HepG2 (cell line): ENCODE results near the gene NHSL1. TPM values are rescaled to one million over a fixed set of nuclear protein-coding genes. Genes with fewer than 3 reads are reported as not detected.

Experiments used
- ATAC-seq: fragments of 200-7000 bp; cut with Tn5 transposase; 3 replicates; pipeline ENCODE4 v1.9.1; 2020; ENCODE audit warnings: mild to moderate bottlenecking, moderate library complexity
- BruUV-seq: library from RNA; stranded (reverse); fragments of 400-500 nt; replicated peaks from 2 replicates; lab custom pipeline; 2021; lab: Mats Ljungman, UMichigan
- CTCF ChIA-PET: fragments of 300-600 bp; formaldehyde crosslinking; extraction: SDS; loops from one replicate; lab custom pipeline; 2021; ENCODE audit warnings: low total read pairs, inconsistent platforms, low intra/inter-chr PET ratio; lab: Yijun Ruan, JAX
- POLR2A ChIA-PET: fragments of 350-600 bp; sonication (Branson Sonifier 250); formaldehyde crosslinking; loops from one replicate; lab custom pipeline; 2020; ENCODE audit warnings: antibody characterized with exemption, inconsistent platforms; lab: Yijun Ruan, JAX
- DNase-seq: peaks from one replicate; pipeline ENCODE4 v3.0.0-alpha.2; 2015; ENCODE audit warnings: low spot score
- FAIRE-seq: peaks from 3 replicates; lab custom pipeline; 2011; peaks lifted over from hg19 to GRCh38; lab: Jason Lieb, UNC
- H2AFZ ChIP-seq: one replicate; pipeline ENCODE4 v1.6.1; 2011; ENCODE audit warnings: low read length, inconsistent platforms
- H3K27ac ChIP-seq: fragments of 300-600 bp; 3 replicates; pipeline ENCODE4 v1.8.0; 2011; ENCODE audit warnings: mixed run types, mild to moderate bottlenecking, mixed read lengths, low read length, inconsistent platforms; ENCODE audit not compliant: insufficient read depth; ENCODE audit errors: extremely low read length
- H3K27me3 ChIP-seq, 2 experiments: fragments of 200-600 bp in 1 of 2; 2 replicates in 1 of 2; 3 replicates in 1 of 2; pipeline versions ENCODE4 v1.6.0 to v1.8.0; 2011; ENCODE audit warnings: low read length in 2 of 2, mild to moderate bottlenecking in 2 of 2, moderate library complexity in 2 of 2, inconsistent platforms in 1 of 2; ENCODE audit not compliant: insufficient read depth in 2 of 2, control insufficient read depth in 1 of 2
- H3K36me3 ChIP-seq, 2 experiments: fragments of 200-600 bp in 1 of 2; replicated peaks in 1 of 2; 2 replicates in 1 of 2; 3 replicates in 1 of 2; pipeline versions ENCODE4 v1.5.1 to v1.8.0; 2011; ENCODE audit warnings: low read length in 2 of 2, inconsistent platforms in 1 of 2; ENCODE audit not compliant: insufficient read depth in 2 of 2, control insufficient read depth in 1 of 2
- H3K4me1 ChIP-seq: 2 replicates; pipeline ENCODE4 v1.5.1; 2012; ENCODE audit warnings: low read length, inconsistent platforms; ENCODE audit not compliant: insufficient read depth
- H3K4me2 ChIP-seq: 2 replicates; pipeline ENCODE4 v1.6.0; 2011; ENCODE audit warnings: low read depth, low read length, inconsistent platforms
- H3K4me3 ChIP-seq, 3 experiments: fragments of 200-600 bp in 1 of 3; sonication (generic), shearing (Covaris generic) in 1 of 3; replicated peaks in 1 of 3; 2 replicates each; pipeline ENCODE4 v1.5.1; 2011 to 2016; ENCODE audit warnings: low read length in 3 of 3, inconsistent platforms in 2 of 3, low read depth in 2 of 3, mild to moderate bottlenecking in 2 of 3, control low read depth in 1 of 3, mixed read lengths in 1 of 3; ENCODE audit not compliant: insufficient read depth in 1 of 3
- H3K79me2 ChIP-seq: one replicate; pipeline ENCODE4 v1.6.1; 2011; ENCODE audit warnings: low read length, inconsistent platforms; ENCODE audit not compliant: insufficient read depth
- H3K9ac ChIP-seq: 2 replicates; pipeline ENCODE4 v1.6.0; 2011; ENCODE audit warnings: mild to moderate bottlenecking, low read depth, low read length, inconsistent platforms; ENCODE audit not compliant: insufficient read depth
- H3K9me3 ChIP-seq: 2 replicates; pipeline ENCODE4 v1.5.1; 2012; ENCODE audit warnings: mild to moderate bottlenecking, low read length
- H4K20me1 ChIP-seq: 2 replicates; pipeline ENCODE4 v1.6.0; 2011; ENCODE audit warnings: inconsistent platforms, mild to moderate bottlenecking, low read length, moderate library complexity; ENCODE audit not compliant: insufficient read depth
- KLF13 ChIP-seq: sonication (generic); formaldehyde crosslinking; IDR thresholded peaks from 2 replicates; pipeline ENCODE4 v1.4.0; 2020; ENCODE audit warnings: mild to moderate bottlenecking, missing genetic modification reagents
- TAF1 ChIP-seq: sonication (generic); formaldehyde crosslinking; IDR thresholded peaks from 2 replicates; pipeline ENCODE4 v1.4.0; 2020; ENCODE audit warnings: missing genetic modification reagents
- TARDBP ChIP-seq: sonication (generic); formaldehyde crosslinking; IDR thresholded peaks from 2 replicates; pipeline ENCODE4 v1.8.0; 2022; ENCODE audit warnings: mild to moderate bottlenecking, missing genetic modification reagents
- TOE1 ChIP-seq: sonication (generic); formaldehyde crosslinking; IDR thresholded peaks from 2 replicates; pipeline ENCODE4 v1.4.0; 2020; ENCODE audit warnings: mild to moderate bottlenecking, missing genetic modification reagents
- ZFAT ChIP-seq: sonication (generic); formaldehyde crosslinking; conservative IDR thresholded peaks from 2 replicates; pipeline ENCODE4 v1.8.1; 2023; ENCODE audit warnings: missing genetic modification reagents, inconsistent platforms
- ZNF350 ChIP-seq: sonication (generic); formaldehyde crosslinking; IDR thresholded peaks from 2 replicates; pipeline ENCODE4 v1.4.0; 2020; ENCODE audit warnings: mild to moderate bottlenecking, low read depth, missing genetic modification reagents, borderline replicate concordance
- ZNF577 ChIP-seq: sonication (generic); formaldehyde crosslinking; IDR thresholded peaks from 2 replicates; pipeline ENCODE4 v1.4.0; 2020; ENCODE audit warnings: mild to moderate bottlenecking, low read depth, missing genetic modification reagents, borderline replicate concordance
- ZNF839 ChIP-seq: sonication (generic); formaldehyde crosslinking; IDR thresholded peaks from 2 replicates; pipeline ENCODE4 v1.4.0; 2020; ENCODE audit warnings: missing genetic modification reagents, mild to moderate bottlenecking, borderline replicate concordance
- WGBS: methylation state at CpG from one replicate; pipeline ENCODE4 v1.1.6; 2017; ENCODE audit warnings: low lambda C conversion rate; 5-methylcytosine and 5-hydroxymethylcytosine counted together
- in situ Hi-C: cut with HindIII; loops from 2 replicates; pipeline ENCODE4 v1.10.0; 2017; ENCODE audit warnings: low pct_unique_long_range_greater_than_20kb; ENCODE audit not compliant: extremely low pct_ligation_motif_present
- intact Hi-C: fragments of 100-400 bp; cut with micrococcal nuclease; formaldehyde crosslinking; loops from one replicate; pipeline ENCODE4 v1.10.0; 2022; ENCODE audit not compliant: unreplicated experiment
- polyA plus RNA-seq, 8 experiments: library from polyadenylated mRNA; depleted of rRNA in 3 of 8; stranded (reverse) in 7 of 8; unstranded in 1 of 8; fragments of >200 nt; fragmentation: Illumina TruSeq in 4 of 8; extraction: Trizol in 4 of 8; gene quantifications; 2 replicates each; pipeline versions ENCODE4 v1.2.1 to v1.2.3, GENCODE V29; 2011 to 2016; ENCODE audit warnings: low read depth in 4 of 8, missing spikeins in 1 of 8, mixed read lengths in 1 of 8; ENCODE audit not compliant: insufficient read depth in 1 of 8
- total RNA-seq, 5 experiments: library from RNA; depleted of rRNA; stranded (reverse); fragments of >200 nt; fragmentation: Illumina TruSeq; extraction: Trizol; gene quantifications; 2 replicates each; pipeline ENCODE4 v1.2.3, GENCODE V29; 2016; ENCODE audit warnings: low read depth in 1 of 5
- TF ChIP-seq, protein P1 (sequence below): sonication (generic); formaldehyde crosslinking; conservative IDR thresholded peaks from 2 replicates; pipeline ENCODE4 v1.4.0; 2020; ENCODE audit warnings: missing genetic modification reagents
- TF ChIP-seq, protein P2 (sequence below): sonication (generic); formaldehyde crosslinking; IDR thresholded peaks from 2 replicates; pipeline ENCODE4 v1.4.0; 2020; ENCODE audit warnings: missing genetic modification reagents
- TF ChIP-seq, protein P3 (sequence below), 2 experiments: sonication (generic) in 1 of 2; formaldehyde crosslinking in 1 of 2; IDR thresholded peaks; 2 replicates each; pipeline versions ENCODE4 v1.4.0 to v1.6.1; 2018 to 2020; ENCODE audit warnings: missing genetic modification reagents in 2 of 2, borderline replicate concordance in 1 of 2, low read depth in 1 of 2, mild to moderate bottlenecking in 1 of 2, missing biosample characterization in 1 of 2
- TF ChIP-seq, protein P4 (sequence below): sonication (generic); formaldehyde crosslinking; IDR thresholded peaks from 2 replicates; pipeline ENCODE4 v1.5.1; 2020; ENCODE audit warnings: mild to moderate bottlenecking, missing genetic modification reagents, moderate library complexity

NHSL1 gene
- total and polyA plus RNA-seq, 2 of the 13 experiments (the other 11 are each of a cell fraction or from before 2014, with no cell fraction given): 24.9 to 53.6 TPM

DNA sequence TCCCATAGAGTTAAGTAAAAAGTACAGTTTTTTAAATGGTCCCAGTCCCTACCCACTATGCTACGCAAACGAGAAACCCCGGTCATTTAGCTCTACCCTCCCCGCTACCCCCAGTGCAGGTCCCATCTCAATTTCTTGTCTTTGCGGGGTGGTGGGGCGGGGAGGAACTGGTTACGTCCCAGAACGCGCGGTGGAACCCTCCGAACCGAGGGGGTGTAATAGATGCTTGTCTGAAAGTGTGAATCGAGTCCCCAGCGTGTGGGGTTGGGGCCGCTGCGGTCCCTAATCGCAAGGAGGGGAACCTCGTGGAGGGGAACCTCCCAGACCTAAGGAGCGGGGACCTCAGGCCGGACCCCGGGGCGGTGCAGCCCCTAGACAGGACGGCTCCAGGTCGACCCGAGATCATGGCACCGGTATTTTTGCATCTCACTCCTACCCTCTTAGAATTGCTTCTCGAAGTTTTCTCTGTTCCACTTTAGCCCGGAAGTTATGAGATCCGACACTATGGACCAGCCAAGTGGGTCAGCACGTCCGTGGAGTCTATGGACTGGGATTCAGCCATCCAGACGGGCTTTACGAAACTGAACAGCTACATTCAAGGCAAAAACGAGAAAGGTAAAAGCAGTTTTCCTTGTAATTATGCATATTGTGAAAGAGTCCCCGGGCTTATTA is 94.5 kb downstream of the NHSL1 start:
- 3% methylated on average over 35 of the region's 35 CpGs for WGBS
- POLR2A ChIA-PET: interaction anchor here (0.6 to 1.9 kb wide), 7 partner anchors 10 to 318 kb away, joined by 3 to 6 read pairs (median 3); no protein-coding TSS in a partner anchor
- in situ Hi-C loops (loop anchor here (10.0 kb wide), 1 partner anchor 290 kb away; no protein-coding TSS in a partner anchor), intact Hi-C loops (loop anchor here (2.0 to 5.0 kb wide), 2 partner anchors 118 to 298 kb away; partner anchors contain the start of gene PERP)
- ATAC-seq (peak; percentile 11), DNase-seq (no peak), FAIRE-seq (no peak)
- CTCF ChIA-PET: interaction anchor here (1.2 to 2.2 kb wide), 4 partner anchors 104 to 296 kb away, joined by 4 to 10 read pairs (median 6); no protein-coding TSS in a partner anchor
- Histone ChIP-seq H3K36me3 (peaks cover 15 to 39% of the 10 kb centered on the region in 2 experiments), H4K20me1 (no peaks in the 10 kb centered on the region), H3K9ac (peak overlapping the region; percentile 84), H2AFZ (peak overlapping the region; percentile 13), H3K27me3 (no peaks in the 10 kb centered on the region; a peak in 2 of 5 replicates), H3K79me2 (peaks cover 8% of the 10 kb centered on the region), H3K9me3 (no peaks in the 10 kb centered on the region), H3K4me3 (peak overlapping the region; percentile 73 to 89 (median 84)), H3K4me1 (peaks cover 21% of the 10 kb centered on the region), H3K27ac (peak overlapping the region; percentile 55), H3K4me2 (peak overlapping the region; percentile 91)
- TSS peak; percentile 55 for BruUV-seq
- TF ChIP-seq, protein P1, sequence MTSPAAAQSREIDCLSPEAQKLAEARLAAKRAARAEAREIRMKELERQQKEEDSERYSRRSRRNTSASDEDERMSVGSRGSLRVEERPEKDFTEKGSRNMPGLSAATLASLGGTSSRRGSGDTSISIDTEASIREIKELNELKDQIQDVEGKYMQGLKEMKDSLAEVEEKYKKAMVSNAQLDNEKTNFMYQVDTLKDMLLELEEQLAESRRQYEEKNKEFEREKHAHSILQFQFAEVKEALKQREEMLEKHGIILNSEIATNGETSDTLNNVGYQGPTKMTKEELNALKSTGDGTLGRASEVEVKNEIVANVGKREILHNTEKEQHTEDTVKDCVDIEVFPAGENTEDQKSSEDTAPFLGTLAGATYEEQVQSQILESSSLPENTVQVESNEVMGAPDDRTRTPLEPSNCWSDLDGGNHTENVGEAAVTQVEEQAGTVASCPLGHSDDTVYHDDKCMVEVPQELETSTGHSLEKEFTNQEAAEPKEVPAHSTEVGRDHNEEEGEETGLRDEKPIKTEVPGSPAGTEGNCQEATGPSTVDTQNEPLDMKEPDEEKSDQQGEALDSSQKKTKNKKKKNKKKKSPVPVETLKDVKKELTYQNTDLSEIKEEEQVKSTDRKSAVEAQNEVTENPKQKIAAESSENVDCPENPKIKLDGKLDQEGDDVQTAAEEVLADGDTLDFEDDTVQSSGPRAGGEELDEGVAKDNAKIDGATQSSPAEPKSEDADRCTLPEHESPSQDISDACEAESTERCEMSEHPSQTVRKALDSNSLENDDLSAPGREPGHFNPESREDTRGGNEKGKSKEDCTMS: no peak
- TF ChIP-seq TOE1: no peak
- TF ChIP-seq ZFAT: no peak
- TF ChIP-seq ZNF577 (CRISPR knock-in tag): peak; percentile 19; the same call in 1 of the 2 replicates
- TF ChIP-seq ZNF350 (CRISPR knock-in tag): peak; percentile 29; the same call in 1 of the 2 replicates
- TF ChIP-seq TAF1 (CRISPR knock-in tag): peak; percentile 33; the same call in 1 of the 2 replicates
- TF ChIP-seq ZNF839 (CRISPR knock-in tag): peak; percentile 95; the same call in 1 of the 2 replicates
- TF ChIP-seq, protein P2, sequence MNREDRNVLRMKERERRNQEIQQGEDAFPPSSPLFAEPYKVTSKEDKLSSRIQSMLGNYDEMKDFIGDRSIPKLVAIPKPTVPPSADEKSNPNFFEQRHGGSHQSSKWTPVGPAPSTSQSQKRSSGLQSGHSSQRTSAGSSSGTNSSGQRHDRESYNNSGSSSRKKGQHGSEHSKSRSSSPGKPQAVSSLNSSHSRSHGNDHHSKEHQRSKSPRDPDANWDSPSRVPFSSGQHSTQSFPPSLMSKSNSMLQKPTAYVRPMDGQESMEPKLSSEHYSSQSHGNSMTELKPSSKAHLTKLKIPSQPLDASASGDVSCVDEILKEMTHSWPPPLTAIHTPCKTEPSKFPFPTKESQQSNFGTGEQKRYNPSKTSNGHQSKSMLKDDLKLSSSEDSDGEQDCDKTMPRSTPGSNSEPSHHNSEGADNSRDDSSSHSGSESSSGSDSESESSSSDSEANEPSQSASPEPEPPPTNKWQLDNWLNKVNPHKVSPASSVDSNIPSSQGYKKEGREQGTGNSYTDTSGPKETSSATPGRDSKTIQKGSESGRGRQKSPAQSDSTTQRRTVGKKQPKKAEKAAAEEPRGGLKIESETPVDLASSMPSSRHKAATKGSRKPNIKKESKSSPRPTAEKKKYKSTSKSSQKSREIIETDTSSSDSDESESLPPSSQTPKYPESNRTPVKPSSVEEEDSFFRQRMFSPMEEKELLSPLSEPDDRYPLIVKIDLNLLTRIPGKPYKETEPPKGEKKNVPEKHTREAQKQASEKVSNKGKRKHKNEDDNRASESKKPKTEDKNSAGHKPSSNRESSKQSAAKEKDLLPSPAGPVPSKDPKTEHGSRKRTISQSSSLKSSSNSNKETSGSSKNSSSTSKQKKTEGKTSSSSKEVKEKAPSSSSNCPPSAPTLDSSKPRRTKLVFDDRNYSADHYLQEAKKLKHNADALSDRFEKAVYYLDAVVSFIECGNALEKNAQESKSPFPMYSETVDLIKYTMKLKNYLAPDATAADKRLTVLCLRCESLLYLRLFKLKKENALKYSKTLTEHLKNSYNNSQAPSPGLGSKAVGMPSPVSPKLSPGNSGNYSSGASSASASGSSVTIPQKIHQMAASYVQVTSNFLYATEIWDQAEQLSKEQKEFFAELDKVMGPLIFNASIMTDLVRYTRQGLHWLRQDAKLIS: no peak
- peak; percentile 38; the same call in 1 of the 2 replicates for TF ChIP-seq TARDBP (CRISPR knock-in tag)
- TF ChIP-seq, protein P3, sequence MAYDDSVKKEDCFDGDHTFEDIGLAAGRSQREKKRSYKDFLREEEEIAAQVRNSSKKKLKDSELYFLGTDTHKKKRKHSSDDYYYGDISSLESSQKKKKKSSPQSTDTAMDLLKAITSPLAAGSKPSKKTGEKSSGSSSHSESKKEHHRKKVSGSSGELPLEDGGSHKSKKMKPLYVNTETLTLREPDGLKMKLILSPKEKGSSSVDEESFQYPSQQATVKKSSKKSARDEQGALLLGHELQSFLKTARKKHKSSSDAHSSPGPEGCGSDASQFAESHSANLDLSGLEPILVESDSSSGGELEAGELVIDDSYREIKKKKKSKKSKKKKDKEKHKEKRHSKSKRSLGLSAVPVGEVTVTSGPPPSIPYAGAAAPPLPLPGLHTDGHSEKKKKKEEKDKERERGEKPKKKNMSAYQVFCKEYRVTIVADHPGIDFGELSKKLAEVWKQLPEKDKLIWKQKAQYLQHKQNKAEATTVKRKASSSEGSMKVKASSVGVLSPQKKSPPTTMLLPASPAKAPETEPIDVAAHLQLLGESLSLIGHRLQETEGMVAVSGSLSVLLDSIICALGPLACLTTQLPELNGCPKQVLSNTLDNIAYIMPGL (CRISPR knock-in tag; IDR thresholded peaks at IDR 0.05; ENCODE audit: borderline replicate concordance in 1 of 2, low read depth in 1 of 2): peak in 1 of 2 experiments; percentile 53; a peak in 1 of 4 replicates
- TF ChIP-seq, protein P4, sequence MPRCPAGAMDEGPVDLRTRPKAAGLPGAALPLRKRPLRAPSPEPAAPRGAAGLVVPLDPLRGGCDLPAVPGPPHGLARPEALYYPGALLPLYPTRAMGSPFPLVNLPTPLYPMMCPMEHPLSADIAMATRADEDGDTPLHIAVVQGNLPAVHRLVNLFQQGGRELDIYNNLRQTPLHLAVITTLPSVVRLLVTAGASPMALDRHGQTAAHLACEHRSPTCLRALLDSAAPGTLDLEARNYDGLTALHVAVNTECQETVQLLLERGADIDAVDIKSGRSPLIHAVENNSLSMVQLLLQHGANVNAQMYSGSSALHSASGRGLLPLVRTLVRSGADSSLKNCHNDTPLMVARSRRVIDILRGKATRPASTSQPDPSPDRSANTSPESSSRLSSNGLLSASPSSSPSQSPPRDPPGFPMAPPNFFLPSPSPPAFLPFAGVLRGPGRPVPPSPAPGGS (CRISPR knock-in tag): peak; percentile 41; the same call in 1 of the 2 replicates
- TF ChIP-seq KLF13 (CRISPR knock-in tag): 0 out of 2 replicates have a peak, but pooled peaks have one; percentile 69
